Uterus (tissue), 4 donors: ENCODE data around the gene HMG20A. TPM values are rescaled to one million over a fixed set of nuclear protein-coding genes. Genes with fewer than 3 reads are reported as not detected.

Experiments
- DNase-seq, 2 donors: peaks; one replicate each; pipeline ENCODE4 v3.0.0-alpha.2; 2019 to 2020
- H3K27ac ChIP-seq, 2 donors: fragments of 200-600 bp; sonication (generic); 1 replicate in 1 of 2; 2 replicates in 1 of 2; pipeline ENCODE4 v1.5.1; 2016 to 2018
- H3K27me3 ChIP-seq, 2 donors: fragments of 200-600 bp; sonication (generic); one replicate each; pipeline ENCODE4 v1.5.1; 2018 to 2019; ENCODE audit warnings: control low read depth in 1 of 2
- H3K36me3 ChIP-seq, 2 donors: fragments of 200-600 bp; sonication (generic); one replicate each; pipeline ENCODE4 v1.5.1; 2019; ENCODE audit warnings: control low read depth in 1 of 2
- H3K4me1 ChIP-seq, 2 donors: fragments of 200-600 bp; sonication (generic); one replicate each; pipeline ENCODE4 v1.5.1; 2018 to 2019; ENCODE audit warnings: control low read depth in 1 of 2
- H3K4me3 ChIP-seq, 2 donors: fragments of 200-600 bp; sonication (generic); 1 replicate in 1 of 2; 2 replicates in 1 of 2; pipeline ENCODE4 v1.5.1; 2018 to 2019; ENCODE audit warnings: mild to moderate bottlenecking in 1 of 2
- H3K9me3 ChIP-seq, 2 donors: fragments of 200-600 bp; sonication (generic); one replicate each; pipeline ENCODE4 v1.5.1; 2019; ENCODE audit warnings: control low read depth in 1 of 2
- POLR2A ChIP-seq, 2 donors: fragments of 450-650 bp; IDR thresholded peaks; one replicate each; pipeline ENCODE4 v1.6.1; 2016; ENCODE audit warnings: antibody characterized with exemption in 2 of 2, mild to moderate bottlenecking in 1 of 2, moderate library complexity in 1 of 2
- intact Hi-C: fragments of 100-400 bp; cut with DNase I; formaldehyde crosslinking; loops from one replicate; pipeline ENCODE4 v1.15.1; 2023; ENCODE audit warnings: low total_unique reads
- total RNA-seq, 4 donors: library from RNA; depleted of rRNA in 3 of 4; stranded (reverse); fragments of >200 nt in 3 of 4; gene quantifications; one replicate each; pipeline versions ENCODE4 v1.1.0 to v1.2.4, GENCODE V29; 2014 to 2023
- TF ChIP-seq, protein P1 (sequence below), 4 experiments: fragments of 200-600 bp in 2 of 4; fragments of 450-650 bp in 2 of 4; sonication (generic) in 2 of 4; IDR thresholded peaks; one replicate each; pipeline ENCODE4 v1.5.1; 2016 to 2019; ENCODE audit warnings: antibody characterized with exemption in 4 of 4, mild to moderate bottlenecking in 2 of 4, moderate library complexity in 1 of 4
- donor health status: DM: yes; HTN: yes; CAD: no.

HMG20A gene
- total RNA-seq, 4 donors from 2014 or later = 10.5 to 59.5 (median 28.4) TPM

DNA sequence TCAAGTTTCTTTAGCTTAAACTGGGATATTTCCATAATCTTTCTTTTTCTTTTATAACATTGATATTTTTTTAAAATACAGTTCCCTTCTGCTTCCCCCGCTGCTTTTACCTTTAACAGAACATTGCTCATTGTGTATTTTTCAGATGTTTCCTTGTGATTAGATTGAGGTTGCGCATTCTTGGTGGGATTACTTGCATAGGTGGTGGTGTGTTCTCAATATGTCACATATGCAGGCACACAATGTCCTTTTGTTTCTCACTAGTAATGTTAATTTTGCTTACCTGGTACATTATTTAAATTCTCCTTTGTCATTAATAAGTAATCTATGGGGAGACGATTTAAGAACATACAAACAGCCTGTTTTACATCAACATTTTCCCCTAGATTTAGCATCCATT lies 48.2 kb downstream of the HMG20A start:
- H3K36me3 ChIP-seq = no peaks in the 10 kb centered on the region
- no peaks in the 10 kb centered on the region for H3K27me3 ChIP-seq
- intact Hi-C loops = no loop called here
- H3K27ac ChIP-seq = no peak overlapping the region
- DNase-seq = no peak
- TF ChIP-seq, protein P1, sequence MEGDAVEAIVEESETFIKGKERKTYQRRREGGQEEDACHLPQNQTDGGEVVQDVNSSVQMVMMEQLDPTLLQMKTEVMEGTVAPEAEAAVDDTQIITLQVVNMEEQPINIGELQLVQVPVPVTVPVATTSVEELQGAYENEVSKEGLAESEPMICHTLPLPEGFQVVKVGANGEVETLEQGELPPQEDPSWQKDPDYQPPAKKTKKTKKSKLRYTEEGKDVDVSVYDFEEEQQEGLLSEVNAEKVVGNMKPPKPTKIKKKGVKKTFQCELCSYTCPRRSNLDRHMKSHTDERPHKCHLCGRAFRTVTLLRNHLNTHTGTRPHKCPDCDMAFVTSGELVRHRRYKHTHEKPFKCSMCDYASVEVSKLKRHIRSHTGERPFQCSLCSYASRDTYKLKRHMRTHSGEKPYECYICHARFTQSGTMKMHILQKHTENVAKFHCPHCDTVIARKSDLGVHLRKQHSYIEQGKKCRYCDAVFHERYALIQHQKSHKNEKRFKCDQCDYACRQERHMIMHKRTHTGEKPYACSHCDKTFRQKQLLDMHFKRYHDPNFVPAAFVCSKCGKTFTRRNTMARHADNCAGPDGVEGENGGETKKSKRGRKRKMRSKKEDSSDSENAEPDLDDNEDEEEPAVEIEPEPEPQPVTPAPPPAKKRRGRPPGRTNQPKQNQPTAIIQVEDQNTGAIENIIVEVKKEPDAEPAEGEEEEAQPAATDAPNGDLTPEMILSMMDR (IDR thresholded peaks at IDR 0.05) = no peak
- no peak for TF ChIP-seq POLR2A (IDR thresholded peaks at IDR 0.05)
- H3K4me3 ChIP-seq = no peak overlapping the region
- H3K4me1 ChIP-seq = no peaks in the 10 kb centered on the region
- no peaks in the 10 kb centered on the region for H3K9me3 ChIP-seq

DNA sequence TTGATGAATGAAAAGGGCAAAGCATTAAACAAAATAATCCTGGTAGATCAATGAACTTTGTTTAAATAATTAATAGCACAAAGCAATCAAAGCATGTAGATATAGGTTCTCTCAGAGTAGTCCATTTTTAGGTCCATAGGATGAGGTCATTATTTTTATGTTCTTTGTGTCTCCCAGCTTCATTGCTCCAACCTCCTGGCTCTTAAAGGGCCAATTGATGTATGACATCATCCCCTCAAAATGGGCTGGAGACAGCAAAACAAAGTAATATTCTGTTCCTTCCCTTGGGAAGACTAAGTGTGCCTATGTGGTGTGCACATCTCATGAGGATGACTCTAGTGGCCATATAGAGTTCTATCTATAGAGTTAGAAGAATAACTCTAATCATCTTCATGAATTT lies 49.5 kb downstream of the HMG20A start:
- Histone ChIP-seq H3K4me1 (no peaks in the 10 kb centered on the region), H3K27me3 (no peaks in the 10 kb centered on the region), H3K4me3 (no peak overlapping the region), H3K27ac (no peak overlapping the region), H3K36me3 (no peaks in the 10 kb centered on the region), H3K9me3 (no peaks in the 10 kb centered on the region)
- no peak for TF ChIP-seq POLR2A (IDR thresholded peaks at IDR 0.05)
- TF ChIP-seq, protein P1 (IDR thresholded peaks at IDR 0.05) = no peak
- intact Hi-C loops = no loop called here
- DNase-seq = no peak

DNA sequence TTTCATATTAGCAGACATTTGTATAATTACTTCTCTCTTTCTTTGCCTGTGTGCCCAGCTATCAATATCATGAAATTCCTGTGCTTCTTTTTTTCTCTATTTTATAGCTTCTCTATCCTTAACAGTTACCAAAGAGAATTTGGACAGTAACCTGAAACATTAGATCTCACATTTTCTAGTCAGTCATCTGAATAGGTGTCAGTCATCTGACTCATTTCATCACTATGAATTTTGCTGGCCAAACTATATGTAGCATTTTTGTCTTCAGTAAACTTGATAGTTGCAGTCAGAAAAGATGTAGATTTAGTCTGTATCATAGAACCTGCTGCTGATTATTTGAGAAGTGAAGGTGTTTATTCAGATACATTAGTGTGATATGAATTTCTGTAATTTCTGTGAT lies 52.6 kb downstream of the HMG20A start:
- DNase-seq = no peak
- TF ChIP-seq, protein P1 (IDR thresholded peaks at IDR 0.05) = no peak
- TF ChIP-seq POLR2A (IDR thresholded peaks at IDR 0.05) = no peak
- Histone ChIP-seq H3K36me3 (no peaks in the 10 kb centered on the region), H3K4me3 (no peak overlapping the region), H3K27me3 (no peaks in the 10 kb centered on the region), H3K9me3 (no peaks in the 10 kb centered on the region), H3K4me1 (no peaks in the 10 kb centered on the region), H3K27ac (no peak overlapping the region)
- intact Hi-C loops = no loop called here

DNA sequence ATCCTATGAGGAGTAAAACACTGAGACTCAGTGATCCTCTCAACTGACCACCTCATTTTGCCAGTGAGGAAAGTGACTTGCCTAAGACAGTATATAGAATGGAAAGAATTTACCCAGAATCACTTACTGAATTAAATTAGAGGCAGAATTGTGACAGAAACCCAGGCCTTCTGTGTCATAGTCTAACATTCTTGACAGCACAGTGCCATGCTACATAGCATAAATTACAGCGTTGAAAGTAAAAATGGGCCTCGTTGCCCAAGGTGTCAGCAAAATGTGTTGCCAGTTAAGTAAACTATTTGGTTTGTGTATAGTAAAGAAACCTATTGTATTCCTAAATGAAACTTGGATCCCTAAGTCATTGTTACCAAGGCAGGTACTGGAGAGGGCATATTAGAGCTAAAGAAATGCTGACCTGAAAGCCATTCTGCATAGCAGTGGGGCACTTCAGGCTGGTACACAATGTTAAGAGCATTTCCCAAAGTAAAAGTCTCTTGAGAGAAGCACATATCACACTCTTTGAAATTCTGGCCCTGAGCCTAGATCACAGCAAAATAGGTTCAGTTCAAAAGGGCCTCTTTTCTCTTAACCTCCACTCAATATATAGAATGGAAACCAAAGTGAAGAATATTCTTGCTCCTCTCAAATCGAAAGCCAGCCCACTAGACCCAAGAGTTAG lies 53.8 kb downstream of the HMG20A start:
- H3K4me3 ChIP-seq = no peak overlapping the region
- intact Hi-C loops = no loop called here
- DNase-seq = no peak
- H3K36me3 ChIP-seq = no peaks in the 10 kb centered on the region
- H3K9me3 ChIP-seq = no peaks in the 10 kb centered on the region
- H3K27me3 ChIP-seq = no peaks in the 10 kb centered on the region
- TF ChIP-seq, protein P1 (IDR thresholded peaks at IDR 0.05) = no peak
- no peak for TF ChIP-seq POLR2A (IDR thresholded peaks at IDR 0.05)
- no peak overlapping the region for H3K27ac ChIP-seq
- H3K4me1 ChIP-seq = no peaks in the 10 kb centered on the region

DNA sequence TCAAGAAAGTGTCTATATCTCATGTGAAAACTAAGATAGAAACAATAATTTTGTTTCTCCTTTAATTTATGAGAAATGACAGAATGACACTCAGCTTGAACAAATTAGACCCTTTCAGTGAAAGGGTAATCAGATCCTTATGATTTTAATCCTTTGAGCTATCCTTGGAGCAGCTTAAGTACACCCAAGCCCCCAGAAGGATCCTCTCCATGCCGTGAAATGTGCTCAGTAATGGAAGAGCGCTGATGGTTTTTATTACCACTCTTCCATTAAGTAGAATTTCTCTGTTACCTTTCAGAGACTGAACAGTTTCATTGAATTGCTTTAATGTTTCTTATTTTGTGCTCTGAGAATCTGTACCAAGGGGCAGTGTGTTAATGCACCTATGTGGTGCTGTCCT lies 54.3 kb downstream of the HMG20A start:
- Histone ChIP-seq H3K9me3 (no peaks in the 10 kb centered on the region), H3K4me3 (no peak overlapping the region), H3K4me1 (no peaks in the 10 kb centered on the region), H3K27me3 (no peaks in the 10 kb centered on the region), H3K27ac (no peak overlapping the region), H3K36me3 (no peaks in the 10 kb centered on the region)
- DNase-seq = no peak
- intact Hi-C loops = no loop called here
- TF ChIP-seq, protein P1 (IDR thresholded peaks at IDR 0.05) = no peak
- no peak for TF ChIP-seq POLR2A (IDR thresholded peaks at IDR 0.05)
